ENCODE data around the gene KIAA0408.
"Not testable (repeated sequence)": the region's sequence is repeated elsewhere in the genome, so short reads cannot be mapped to it uniquely, and the experiment has no call there.

Gene KIAA0408

DNA sequence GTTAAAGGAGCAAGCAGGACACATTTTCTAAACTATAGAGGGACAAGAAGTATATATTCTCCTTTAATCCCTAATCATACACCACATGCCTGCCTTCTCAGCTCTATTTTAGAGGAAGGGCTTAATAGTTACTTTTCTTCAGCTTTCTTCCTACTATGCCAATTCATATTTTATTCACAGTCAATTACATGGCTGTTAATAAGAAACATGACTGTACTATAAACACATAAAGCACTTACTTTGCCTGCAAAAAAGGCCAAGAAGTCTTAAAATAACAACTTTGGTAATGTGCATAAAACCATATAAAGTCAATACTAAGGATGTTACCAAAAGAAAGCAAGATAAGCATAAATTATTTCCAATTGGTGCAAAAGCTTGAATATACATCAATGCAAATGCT is 6.4 kb downstream of the KIAA0408 start:
- Mint-ChIP-seq H3K27me3 (no peaks in the 10 kb centered on the region), H3K9me3 (ENCODE audit: low read depth) (no peaks in the 10 kb centered on the region), H3K36me3 (peaks cover 2% of the 10 kb centered on the region), H3K27ac (no peak overlapping the region), H3K4me3 (no peak overlapping the region), H3K4me1 (ENCODE audit: low read depth) (no peaks in the 10 kb centered on the region)

DNA sequence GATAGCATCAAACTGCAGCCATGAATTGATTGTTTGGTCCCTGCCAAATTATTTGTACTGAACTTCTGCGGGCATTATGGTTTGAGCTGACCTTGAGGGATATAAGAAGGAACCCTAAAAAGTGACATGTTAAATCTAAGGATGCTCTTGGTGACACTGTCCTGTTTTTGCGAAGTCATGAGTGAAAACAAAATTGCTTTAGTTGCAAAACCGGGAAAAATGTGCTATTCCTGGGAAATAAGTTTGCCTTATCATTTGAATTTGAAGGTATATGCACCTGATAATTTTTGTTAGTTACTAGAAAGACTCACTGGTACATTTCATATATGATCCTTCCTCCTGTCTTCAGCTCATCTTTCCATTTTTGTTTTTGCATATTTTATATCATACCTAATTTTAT is 7.8 kb downstream of the KIAA0408 start:
- H3K36me3 Mint-ChIP-seq = peaks cover 2% of the 10 kb centered on the region
- no peaks in the 10 kb centered on the region for H3K9me3 Mint-ChIP-seq (ENCODE audit: low read depth)

DNA sequence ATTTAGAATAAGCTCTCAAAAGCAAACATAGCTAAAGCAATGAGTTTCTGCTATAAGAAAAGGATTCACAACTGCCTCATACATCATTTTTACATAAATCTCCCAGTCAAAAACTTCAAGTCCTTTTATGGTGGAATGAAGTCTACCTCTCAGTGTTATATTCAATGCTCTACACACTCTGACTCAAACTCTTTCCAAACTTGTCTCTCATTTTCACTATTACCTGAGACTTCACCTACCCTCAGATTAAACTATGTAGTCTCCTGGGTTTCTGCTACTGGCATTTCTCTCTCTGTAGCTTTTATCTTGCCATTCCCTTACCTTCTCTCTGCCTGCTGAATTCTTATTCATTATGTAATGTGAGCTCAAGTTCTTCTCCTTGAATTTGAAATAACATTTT is 11.4 kb downstream of the KIAA0408 start:
- Mint-ChIP-seq H3K9me3 (ENCODE audit: low read depth) (no peaks in the 10 kb centered on the region), H3K27ac (no peak overlapping the region), H3K4me3 (no peak overlapping the region), H3K27me3 (no peaks in the 10 kb centered on the region), H3K36me3 (peaks cover 2% of the 10 kb centered on the region), H3K4me1 (ENCODE audit: low read depth) (no peaks in the 10 kb centered on the region)

More for the DNA sequence above, 7.8 kb downstream of the KIAA0408 start:
- H3K4me3 Mint-ChIP-seq = no peak overlapping the region
- no peak overlapping the region for H3K27ac Mint-ChIP-seq
- H3K27me3 Mint-ChIP-seq = no peaks in the 10 kb centered on the region
- no peaks in the 10 kb centered on the region for H3K4me1 Mint-ChIP-seq (ENCODE audit: low read depth)

DNA sequence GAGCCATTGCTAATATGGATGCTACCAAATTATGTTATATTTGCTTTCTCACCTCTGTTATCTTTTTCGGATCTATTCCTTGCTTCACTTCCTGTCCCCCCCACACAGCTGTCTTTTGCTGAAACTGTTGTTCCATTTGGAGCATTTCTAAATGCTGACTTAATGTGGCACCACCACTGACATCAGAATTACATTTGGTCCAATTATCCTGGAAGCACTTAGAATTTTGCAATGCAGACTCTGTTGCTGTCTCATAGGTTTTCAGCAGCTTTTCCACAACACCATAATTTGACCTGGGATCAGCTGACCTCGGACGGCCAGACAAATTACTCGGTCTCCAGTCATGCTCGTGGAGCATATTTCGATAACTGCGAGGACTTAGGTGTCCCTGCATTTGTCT is 12.8 kb downstream of the KIAA0408 start:
- no peak overlapping the region for H3K27ac Mint-ChIP-seq
- no peaks in the 10 kb centered on the region for H3K4me1 Mint-ChIP-seq (ENCODE audit: low read depth)
- H3K27me3 Mint-ChIP-seq = peaks cover 1% of the 10 kb centered on the region
- H3K36me3 Mint-ChIP-seq = peaks cover 2% of the 10 kb centered on the region
- no peak overlapping the region for H3K4me3 Mint-ChIP-seq
- H3K9me3 Mint-ChIP-seq (ENCODE audit: low read depth) = no peaks in the 10 kb centered on the region

DNA sequence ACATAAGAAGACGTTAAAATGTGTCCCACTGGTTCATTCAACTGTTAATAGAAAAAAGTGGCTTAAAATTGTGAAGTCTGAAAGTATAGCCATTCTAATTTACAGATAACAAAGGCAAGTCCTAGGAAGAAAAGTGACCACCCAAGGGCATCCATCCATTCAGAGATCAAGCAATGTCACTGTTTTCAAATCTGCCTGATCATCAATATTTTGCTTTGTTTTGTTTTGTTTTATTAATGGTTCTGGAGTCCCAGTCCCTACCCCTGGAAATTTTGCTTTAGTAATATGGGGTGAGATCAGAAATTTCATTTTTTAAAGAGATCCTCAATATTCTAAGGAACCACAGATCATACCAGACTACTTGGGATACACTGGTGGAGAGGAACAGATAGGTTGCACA is 17.3 kb downstream of the KIAA0408 start:
- Mint-ChIP-seq H3K4me1 (ENCODE audit: low read depth) (no peaks in the 10 kb centered on the region), H3K4me3 (no peak overlapping the region), H3K9me3 (ENCODE audit: low read depth) (no peaks in the 10 kb centered on the region), H3K27me3 (peaks cover 1% of the 10 kb centered on the region), H3K27ac (no peak overlapping the region), H3K36me3 (no peaks in the 10 kb centered on the region)

DNA sequence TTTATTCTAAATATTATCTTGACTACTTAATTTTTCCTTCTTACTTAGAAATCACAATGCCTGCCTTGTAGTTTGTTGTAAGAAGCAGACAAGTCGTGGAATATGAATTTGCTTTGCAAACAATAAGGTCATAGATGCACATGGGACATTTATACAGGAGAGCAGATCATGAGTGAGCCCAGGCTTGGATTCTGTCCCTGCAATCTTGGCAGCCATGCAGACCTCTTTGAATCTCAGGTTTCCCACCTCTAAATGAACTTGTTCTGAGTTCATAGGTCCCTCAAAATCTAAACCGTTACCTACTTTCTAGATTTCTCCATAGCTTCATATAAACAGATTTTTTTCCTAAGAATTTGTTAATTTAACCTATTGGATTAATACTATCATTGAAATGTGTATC is 19.5 kb downstream of the KIAA0408 start:
- H3K9me3 Mint-ChIP-seq (ENCODE audit: low read depth) = no peaks in the 10 kb centered on the region
- H3K36me3 Mint-ChIP-seq = no peaks in the 10 kb centered on the region
- no peaks in the 10 kb centered on the region for H3K4me1 Mint-ChIP-seq (ENCODE audit: low read depth)
- no peak overlapping the region for H3K27ac Mint-ChIP-seq
- no peak overlapping the region for H3K4me3 Mint-ChIP-seq
- H3K27me3 Mint-ChIP-seq = peaks cover 6% of the 10 kb centered on the region

DNA sequence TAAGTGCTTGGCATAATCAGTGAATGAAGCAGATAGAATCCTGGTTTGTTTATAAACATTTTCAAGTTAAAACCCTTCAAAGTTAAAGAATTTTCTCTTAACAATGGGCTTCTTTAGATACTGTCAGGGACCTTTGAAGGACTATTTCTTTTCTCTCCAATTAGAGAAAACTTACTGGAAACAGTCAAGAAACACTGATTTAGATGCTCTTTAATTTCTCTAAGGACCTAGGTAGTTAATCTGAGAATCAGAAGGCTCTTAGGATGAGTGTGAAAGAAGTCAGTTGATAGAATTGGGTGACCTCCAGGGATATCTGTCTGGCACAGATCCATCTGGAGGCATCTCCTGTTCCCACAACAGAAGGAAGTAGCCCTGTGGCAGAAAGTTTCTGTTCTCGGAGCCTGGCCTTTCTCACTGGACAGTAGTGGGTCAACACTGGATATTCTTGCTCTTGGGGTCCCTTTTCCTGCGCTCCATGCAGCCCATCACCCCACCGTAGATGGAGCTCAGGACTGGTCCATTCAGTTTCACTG is 22.5 kb downstream of the KIAA0408 start:
- H3K27me3 Mint-ChIP-seq = peaks cover 4% of the 10 kb centered on the region
- H3K27ac Mint-ChIP-seq = no peak overlapping the region
- no peaks in the 10 kb centered on the region for H3K4me1 Mint-ChIP-seq (ENCODE audit: low read depth)
- no peaks in the 10 kb centered on the region for H3K9me3 Mint-ChIP-seq (ENCODE audit: low read depth)
- H3K36me3 Mint-ChIP-seq = no peaks in the 10 kb centered on the region
- H3K4me3 Mint-ChIP-seq = no peak overlapping the region

DNA sequence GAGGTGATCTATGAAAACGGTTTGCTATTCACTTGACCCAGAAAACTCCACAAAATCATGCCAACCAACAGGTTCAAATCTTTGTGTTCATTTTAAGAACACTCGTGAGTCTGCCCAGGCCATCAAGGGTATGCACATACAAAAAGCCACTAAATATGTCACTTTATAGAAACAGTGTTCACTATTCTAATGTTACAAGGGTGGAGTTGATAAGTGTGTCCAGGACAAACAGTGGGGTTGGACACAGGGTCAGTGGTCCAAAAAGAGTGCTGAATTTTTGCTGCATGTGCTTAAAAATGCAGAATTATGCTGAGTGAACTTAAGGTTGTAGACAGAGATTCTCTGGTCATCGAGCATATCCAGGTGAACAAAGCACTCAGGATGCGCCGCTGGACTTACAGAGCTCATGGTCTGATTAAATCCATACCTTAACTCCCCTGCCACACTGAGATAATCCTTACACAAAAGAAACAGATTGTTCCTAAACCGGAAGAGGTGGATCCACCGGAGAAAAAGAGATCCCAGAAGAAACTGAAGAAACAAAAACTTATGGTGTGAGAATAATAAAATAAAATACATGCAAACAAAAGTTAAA is 23.5 kb downstream of the KIAA0408 start:
- peaks cover 4% of the 10 kb centered on the region for H3K27me3 Mint-ChIP-seq
- no peaks in the 10 kb centered on the region for H3K4me1 Mint-ChIP-seq (ENCODE audit: low read depth)
- H3K9me3 Mint-ChIP-seq (ENCODE audit: low read depth) = no peaks in the 10 kb centered on the region
- no peaks in the 10 kb centered on the region for H3K36me3 Mint-ChIP-seq
- no peak overlapping the region for H3K27ac Mint-ChIP-seq
- no peak overlapping the region for H3K4me3 Mint-ChIP-seq

DNA sequence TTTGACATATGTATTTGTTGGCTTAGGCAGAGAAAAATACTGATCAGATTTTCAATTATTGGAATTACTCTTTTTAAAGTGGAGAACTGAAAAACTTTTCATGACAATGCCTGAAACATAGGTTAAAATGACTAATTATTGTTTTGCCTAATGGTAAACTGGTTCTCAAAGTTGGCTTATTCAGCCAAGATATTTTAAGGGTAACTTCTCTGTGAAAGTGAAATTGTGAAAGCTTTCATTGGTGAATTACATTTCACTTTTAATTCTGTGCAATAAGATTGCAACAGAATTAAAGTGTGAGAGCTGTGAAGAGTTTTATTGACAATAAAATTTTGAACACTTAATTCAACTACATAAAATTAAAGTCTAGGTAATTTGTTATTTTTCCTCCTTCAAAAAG is 24.5 kb downstream of the KIAA0408 start:
- no peak overlapping the region for H3K4me3 Mint-ChIP-seq
- H3K27ac Mint-ChIP-seq = no peak overlapping the region
- no peaks in the 10 kb centered on the region for H3K4me1 Mint-ChIP-seq (ENCODE audit: low read depth)
- peaks cover 4% of the 10 kb centered on the region for H3K27me3 Mint-ChIP-seq
- peaks cover 2% of the 10 kb centered on the region for H3K36me3 Mint-ChIP-seq
- H3K9me3 Mint-ChIP-seq (ENCODE audit: low read depth) = no peaks in the 10 kb centered on the region

DNA sequence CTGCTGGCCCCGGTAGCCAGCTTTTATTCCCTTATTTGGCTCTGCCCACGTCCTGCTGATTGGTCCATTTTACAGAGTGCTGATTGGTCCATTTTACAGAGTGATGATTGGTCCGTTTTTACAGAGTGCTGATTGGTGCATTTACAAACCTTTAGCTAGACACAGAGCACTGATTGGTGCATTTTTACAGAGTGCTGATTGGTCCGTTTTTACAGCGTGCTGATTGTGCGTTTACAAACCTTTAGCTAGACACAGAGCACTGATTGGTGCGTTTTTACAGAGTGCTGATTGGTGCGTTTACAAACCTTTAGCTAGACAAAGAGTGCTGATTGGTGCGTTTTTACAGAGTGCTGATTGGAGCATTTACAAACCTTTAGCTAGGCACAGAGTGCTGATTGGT is 30.6 kb downstream of the KIAA0408 start:
- not testable (repeated sequence) for H3K4me1 Mint-ChIP-seq (ENCODE audit: low read depth); H3K36me3 Mint-ChIP-seq; H3K27me3 Mint-ChIP-seq; H3K9me3 Mint-ChIP-seq (ENCODE audit: low read depth); H3K4me3 Mint-ChIP-seq; H3K27ac Mint-ChIP-seq

DNA sequence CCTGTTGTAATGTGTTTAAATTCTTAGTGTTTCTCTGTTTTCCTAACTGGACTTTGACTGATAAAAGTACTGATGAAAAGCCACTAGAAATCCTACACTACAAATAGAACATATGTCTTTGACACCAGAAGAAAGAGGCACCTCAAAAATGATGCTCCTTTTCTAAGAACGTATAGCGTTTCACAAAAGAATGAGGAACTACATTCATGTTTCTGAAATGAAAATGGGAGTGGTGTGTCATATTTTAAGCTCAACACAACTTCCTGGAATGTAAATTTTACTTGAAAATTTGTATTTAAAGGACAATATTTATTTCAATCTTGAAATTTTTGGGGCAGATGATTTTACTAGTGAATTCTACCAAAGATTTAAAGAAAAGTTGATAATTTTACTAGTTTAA is 35.3 kb downstream of the KIAA0408 start:
- H3K27me3 Mint-ChIP-seq = peaks cover under 1% of the 10 kb centered on the region
- no peak overlapping the region for H3K4me3 Mint-ChIP-seq
- H3K36me3 Mint-ChIP-seq = no peaks in the 10 kb centered on the region
- peaks cover 20% of the 10 kb centered on the region for H3K4me1 Mint-ChIP-seq (ENCODE audit: low read depth)
- H3K9me3 Mint-ChIP-seq (ENCODE audit: low read depth) = no peaks in the 10 kb centered on the region
- peak overlapping the region; percentile 28 for H3K27ac Mint-ChIP-seq

DNA sequence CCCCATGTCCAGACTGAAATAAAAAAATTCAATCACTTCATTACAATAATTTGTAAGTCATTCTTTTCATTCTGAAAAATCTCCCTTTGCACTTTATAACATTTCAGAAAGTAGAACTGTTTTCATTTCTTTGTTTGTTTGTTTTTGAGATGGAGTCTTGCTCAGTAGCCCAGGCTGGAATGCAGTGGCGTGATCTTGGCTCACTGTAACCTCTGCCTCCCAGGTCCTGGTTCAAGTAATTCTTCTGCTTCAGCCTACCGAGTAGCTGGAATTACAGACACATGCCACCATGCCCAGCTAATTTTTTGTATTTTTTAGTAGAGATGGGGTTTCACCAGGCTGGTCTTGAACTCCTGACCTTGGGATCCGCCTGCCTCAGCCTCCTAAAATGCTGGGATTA is 38.0 kb downstream of the KIAA0408 start:
- not testable (repeated sequence) for H3K9me3 Mint-ChIP-seq (ENCODE audit: low read depth); H3K36me3 Mint-ChIP-seq; H3K27me3 Mint-ChIP-seq
- peak overlapping the region; percentile 95 for H3K27ac Mint-ChIP-seq
- H3K4me3 Mint-ChIP-seq = peak overlapping the region; percentile 73
- H3K4me1 Mint-ChIP-seq (ENCODE audit: low read depth) = peaks cover 20% of the 10 kb centered on the region

DNA sequence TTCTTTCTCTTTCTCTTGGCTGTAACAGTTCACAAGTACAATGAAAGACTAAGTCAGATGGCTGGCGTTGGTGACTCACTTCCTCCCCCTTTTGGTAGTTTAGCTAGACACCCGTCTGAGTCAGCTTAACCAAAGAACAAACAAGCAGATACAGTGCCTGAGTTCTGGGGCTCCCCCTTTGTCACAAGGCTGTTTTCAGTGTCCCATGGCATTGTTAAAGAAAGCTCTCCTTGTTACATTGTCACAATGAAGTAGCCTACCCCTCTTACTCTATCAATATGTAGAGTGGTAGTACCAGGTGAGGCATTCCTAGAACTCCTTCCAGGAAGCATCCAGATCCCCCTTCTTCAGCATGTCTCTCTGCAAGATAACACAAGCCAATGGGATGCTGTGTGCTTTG is 38.6 kb downstream of the KIAA0408 start:
- Mint-ChIP-seq H3K4me1 (ENCODE audit: low read depth) (peaks cover 20% of the 10 kb centered on the region), H3K36me3 (no peaks in the 10 kb centered on the region), H3K27ac (peak overlapping the region; percentile 95), H3K9me3 (ENCODE audit: low read depth) (no peaks in the 10 kb centered on the region), H3K4me3 (peak overlapping the region; percentile 73), H3K27me3 (peaks cover 4% of the 10 kb centered on the region)

DNA sequence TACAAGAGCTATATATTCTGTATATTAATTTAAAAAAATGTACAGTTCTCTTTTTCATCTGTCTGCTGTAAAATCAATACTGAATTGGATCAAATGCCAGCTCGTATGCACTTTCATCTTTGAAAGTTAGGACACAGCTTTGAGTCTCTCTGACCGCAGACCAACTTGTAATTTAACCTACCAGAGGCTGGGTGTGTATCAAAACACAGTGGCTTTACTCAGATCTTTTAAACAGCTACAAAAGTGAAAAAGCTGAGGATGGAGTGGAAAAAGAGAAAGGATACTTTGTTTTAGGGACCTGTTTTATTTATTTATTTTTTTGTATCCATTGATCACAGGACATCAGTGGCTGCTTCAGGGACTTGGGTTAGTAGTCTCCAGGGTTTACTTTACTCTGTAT is 44.1 kb downstream of the KIAA0408 start:
- Mint-ChIP-seq H3K4me1 (ENCODE audit: low read depth) (peaks cover 4% of the 10 kb centered on the region), H3K27me3 (peaks cover 5% of the 10 kb centered on the region), H3K9me3 (ENCODE audit: low read depth) (no peaks in the 10 kb centered on the region), H3K36me3 (no peaks in the 10 kb centered on the region), H3K27ac (no peak overlapping the region), H3K4me3 (no peak overlapping the region)

DNA sequence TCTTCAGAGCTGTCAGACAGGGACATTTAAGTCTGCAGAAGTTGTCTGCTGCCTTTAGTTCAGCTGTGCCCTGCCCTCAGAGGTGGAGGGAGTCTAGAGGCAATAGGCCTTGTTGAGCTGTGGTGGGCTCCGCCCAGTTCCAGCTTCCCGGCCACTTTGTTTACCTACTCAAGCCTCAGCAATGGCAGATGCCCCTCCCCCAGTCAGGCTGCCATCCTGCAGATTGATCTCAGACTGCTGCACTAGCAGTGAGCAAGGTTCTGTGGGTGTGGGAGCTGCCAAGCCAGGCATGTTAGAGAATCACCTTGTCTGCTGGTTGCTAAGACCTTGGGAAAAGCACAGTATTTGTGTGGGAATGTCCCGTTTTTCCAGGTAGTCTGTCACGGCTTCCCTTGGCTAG is 46.1 kb downstream of the KIAA0408 start:
- H3K4me3 Mint-ChIP-seq; H3K36me3 Mint-ChIP-seq; H3K27me3 Mint-ChIP-seq; H3K27ac Mint-ChIP-seq; H3K4me1 Mint-ChIP-seq (ENCODE audit: low read depth); H3K9me3 Mint-ChIP-seq (ENCODE audit: low read depth): not testable (repeated sequence)

DNA sequence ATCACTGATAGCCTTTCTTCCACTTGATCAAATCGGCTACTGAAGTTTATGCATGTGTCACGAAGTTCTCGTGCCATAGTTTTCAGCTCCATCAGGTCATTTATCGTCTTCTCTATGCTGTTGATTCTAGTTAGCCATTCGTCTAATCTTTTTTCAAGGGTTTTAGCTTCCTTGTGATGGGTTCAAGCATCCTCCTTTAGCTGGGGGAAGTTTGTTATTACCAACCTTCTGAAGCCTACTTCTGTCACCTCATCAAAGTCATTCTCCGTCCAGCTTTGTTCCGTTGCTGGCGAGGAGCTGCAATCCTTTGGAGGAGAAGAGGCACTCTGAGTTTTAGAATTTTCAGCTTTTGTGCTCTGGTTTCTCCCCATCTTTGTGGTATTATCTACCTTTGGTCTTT is 47.2 kb downstream of the KIAA0408 start:
- H3K36me3 Mint-ChIP-seq; H3K4me3 Mint-ChIP-seq; H3K4me1 Mint-ChIP-seq (ENCODE audit: low read depth); H3K9me3 Mint-ChIP-seq (ENCODE audit: low read depth); H3K27me3 Mint-ChIP-seq; H3K27ac Mint-ChIP-seq: not testable (repeated sequence)

Measured in activated naive CD8-positive, alpha-beta T cell (primary cell).